ENCODE measurements around the gene TOR1B.
"Not testable (repeated sequence)": the region's sequence is repeated elsewhere in the genome, so short reads cannot be mapped to it uniquely, and the experiment has no call there.

The TOR1B gene

DNA sequence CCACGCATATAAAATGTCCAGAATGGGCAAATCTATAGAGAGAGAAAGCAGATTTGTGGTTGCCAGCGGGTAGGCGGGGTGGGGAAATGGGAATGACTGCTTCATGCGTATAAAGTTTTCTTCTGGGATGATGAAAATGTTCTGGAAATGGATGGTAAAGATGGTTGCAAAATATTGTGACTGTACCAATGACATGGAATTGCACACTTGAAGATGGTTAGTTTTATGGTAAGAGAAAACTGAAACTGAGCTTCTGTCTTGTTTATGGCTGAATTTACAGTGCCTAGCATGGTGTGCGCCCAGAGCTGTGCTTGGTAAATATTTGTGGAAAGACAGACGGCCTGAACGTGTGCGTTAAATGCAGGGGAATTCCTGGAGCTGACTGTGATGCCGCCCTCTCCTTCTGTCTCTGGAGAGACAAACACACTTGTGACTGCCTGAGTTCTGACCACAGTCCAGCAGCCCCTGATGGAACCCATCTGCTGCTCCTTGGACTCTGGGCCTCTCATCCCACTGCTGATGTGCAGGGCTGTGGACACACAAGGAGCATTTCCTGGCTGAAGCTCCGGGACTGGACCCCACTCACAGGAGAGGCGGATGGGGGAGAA is 41.6 kb upstream of the TOR1B start:
- no peak for DNase-seq (ENCODE audit: low read depth)
- H3K4me3 ChIP-seq (ENCODE audit: low read length): no peak overlapping the region
- TF ChIP-seq, protein P1, sequence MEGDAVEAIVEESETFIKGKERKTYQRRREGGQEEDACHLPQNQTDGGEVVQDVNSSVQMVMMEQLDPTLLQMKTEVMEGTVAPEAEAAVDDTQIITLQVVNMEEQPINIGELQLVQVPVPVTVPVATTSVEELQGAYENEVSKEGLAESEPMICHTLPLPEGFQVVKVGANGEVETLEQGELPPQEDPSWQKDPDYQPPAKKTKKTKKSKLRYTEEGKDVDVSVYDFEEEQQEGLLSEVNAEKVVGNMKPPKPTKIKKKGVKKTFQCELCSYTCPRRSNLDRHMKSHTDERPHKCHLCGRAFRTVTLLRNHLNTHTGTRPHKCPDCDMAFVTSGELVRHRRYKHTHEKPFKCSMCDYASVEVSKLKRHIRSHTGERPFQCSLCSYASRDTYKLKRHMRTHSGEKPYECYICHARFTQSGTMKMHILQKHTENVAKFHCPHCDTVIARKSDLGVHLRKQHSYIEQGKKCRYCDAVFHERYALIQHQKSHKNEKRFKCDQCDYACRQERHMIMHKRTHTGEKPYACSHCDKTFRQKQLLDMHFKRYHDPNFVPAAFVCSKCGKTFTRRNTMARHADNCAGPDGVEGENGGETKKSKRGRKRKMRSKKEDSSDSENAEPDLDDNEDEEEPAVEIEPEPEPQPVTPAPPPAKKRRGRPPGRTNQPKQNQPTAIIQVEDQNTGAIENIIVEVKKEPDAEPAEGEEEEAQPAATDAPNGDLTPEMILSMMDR (conservative IDR thresholded peaks at IDR 0.05; ENCODE audit: low read depth, low read length): no peak

DNA sequence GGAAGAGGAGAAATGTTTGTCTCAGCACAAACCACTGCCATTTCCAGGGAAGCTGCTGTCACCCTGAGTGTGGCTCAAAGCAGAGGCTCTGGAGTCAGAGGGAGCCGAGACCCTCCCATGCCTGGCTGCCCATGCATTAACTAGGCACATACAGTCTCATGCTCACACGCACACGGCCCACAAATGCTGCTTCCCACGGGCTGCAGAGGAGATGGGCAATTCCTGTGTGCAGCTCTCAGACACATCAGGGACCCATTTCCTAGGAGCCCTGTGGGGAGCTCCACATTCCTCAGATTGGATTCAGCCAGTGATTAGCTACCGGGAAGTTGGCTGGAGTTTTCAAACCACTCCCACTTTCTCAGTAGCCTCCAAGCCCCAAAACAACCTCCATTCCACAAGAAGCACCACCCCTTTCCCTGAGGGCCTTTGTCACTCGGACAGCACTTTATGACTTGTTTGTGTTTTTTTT is 41.0 kb upstream of the TOR1B start:
- DNase-seq (ENCODE audit: low read depth): no peak
- H3K4me3 ChIP-seq (ENCODE audit: low read length): no peak overlapping the region
- TF ChIP-seq, protein P1 (conservative IDR thresholded peaks at IDR 0.05; ENCODE audit: low read depth, low read length): no peak

DNA sequence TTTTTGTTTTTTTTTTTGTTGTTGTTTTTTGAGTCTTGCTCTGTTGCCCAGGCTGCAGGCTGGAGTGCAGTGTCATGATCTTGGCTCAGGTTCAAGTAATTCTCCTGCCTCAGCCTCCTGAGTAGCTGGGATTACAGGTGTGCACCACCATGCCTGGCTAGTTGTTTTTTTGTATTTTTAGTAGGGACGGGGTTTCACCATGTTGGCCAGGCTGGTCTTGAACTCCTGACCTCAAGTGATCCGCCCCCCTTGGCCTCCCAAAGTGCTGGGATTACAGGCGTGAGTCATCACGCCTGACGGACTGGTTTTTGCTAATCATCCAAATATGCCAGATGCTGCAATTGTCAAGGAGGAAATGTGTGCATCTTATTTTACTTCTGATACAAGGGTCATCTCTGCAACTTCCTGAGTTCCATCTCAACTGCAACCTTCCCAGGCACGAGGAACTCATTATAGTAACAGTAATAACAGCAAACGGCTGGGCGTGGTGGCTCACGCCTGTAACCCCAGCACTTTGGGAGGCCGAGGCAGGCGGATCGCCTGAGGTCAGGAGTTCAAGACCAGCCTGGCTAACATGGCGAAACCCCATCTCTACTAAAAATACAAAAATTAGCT is 40.5 kb upstream of the TOR1B start:
- not testable (repeated sequence) for DNase-seq (ENCODE audit: low read depth); H3K4me3 ChIP-seq (ENCODE audit: low read length)

DNA sequence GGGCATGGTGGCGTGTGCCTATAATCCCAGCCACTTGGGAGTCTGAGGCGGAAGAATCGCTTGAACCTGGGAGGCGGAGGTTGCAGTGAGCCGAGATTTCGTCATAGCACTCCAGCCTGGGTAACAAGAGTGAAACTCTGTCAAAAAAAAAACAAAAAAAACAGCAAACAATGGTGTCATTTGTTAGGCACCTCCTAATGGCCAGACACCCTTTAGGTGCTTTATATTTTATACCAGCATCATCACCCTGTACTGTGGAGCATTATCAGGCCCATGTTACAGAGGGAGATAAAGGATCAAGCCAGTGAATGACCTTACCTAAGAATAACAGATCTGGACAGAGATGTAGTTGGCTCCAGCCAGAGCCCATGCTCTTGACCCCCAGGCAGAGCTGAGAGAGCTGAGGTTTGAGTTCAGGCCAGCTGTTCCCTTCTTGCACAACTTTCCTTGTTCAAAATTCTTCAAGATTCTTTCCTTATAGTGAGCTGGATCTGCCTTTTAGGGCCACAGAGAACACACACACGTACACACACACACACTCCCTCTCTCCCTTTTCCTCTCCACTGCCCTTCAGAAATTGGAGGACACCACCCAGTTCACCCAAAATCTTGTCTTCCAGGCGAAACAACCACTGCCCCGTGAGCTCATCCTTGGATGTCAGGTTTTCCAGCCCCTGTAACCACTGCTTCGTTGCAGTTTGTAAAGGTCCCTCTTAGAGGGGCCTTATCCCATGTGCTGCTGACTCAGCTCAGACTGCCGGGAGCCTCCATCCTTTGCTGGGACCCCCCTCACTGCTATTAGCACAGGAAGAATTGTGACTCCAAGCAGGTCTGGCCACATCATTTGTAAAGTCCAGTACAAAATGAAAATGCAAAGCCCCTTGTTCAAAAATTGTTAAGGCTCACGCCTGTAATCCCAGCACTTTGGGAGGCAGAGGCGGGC is 39.7 kb upstream of the TOR1B start:
- TF ChIP-seq, protein P1 (conservative IDR thresholded peaks at IDR 0.05; ENCODE audit: low read depth, low read length): no peak
- no peak overlapping the region for H3K4me3 ChIP-seq (ENCODE audit: low read length)
- DNase-seq (ENCODE audit: low read depth): no peak

DNA sequence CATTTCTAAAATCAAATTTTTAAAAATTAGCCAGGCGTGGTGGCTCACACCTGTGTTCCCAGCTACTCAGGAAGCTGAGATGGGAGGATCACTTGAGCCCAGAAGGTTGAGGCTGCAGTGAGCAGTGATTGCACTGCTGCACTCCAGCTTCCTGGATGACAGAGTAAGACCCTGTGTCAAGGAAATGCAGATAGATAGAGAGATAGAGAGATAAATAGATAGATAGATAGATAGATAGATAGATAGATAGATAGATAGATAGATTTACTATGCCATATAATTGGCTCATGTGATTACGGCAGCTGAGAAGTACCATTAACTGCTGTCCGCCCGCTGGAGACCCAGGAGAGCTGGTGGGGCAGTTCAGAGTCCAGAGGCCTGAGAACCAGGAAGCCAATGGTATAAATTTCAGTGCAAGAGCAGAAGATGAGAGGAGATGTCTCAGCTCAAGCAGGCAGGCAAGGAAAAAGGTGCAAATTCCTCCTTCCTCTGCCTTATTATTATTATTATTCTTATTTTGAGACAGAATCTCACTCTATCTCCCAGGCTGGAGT is 37.1 kb upstream of the TOR1B start:
- TF ChIP-seq, protein P1 (conservative IDR thresholded peaks at IDR 0.05; ENCODE audit: low read depth, low read length): no peak
- no peak for DNase-seq (ENCODE audit: low read depth)
- no peak overlapping the region for H3K4me3 ChIP-seq (ENCODE audit: low read length)

DNA sequence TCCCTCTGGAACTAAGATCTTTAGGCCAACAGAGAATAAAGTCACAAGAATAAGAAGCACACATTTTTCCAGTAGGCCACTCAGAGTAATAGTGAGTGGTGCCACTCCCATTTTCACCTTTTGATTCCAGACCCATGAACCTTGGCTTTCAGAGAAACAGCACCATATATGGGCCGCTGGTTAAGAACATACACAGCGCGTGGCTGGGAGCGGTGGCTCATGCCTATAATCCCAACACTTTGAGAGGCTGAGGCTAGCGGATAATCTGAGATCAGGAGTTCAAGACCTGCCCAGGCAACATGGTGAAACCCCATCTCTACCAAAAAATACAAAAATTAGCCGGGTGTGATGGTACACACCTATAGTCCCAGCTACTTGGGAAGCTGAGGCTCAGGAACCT is 34.5 kb upstream of the TOR1B start:
- TF ChIP-seq, protein P1 (conservative IDR thresholded peaks at IDR 0.05; ENCODE audit: low read depth, low read length): no peak
- no peak overlapping the region for H3K4me3 ChIP-seq (ENCODE audit: low read length)
- DNase-seq (ENCODE audit: low read depth): no peak

DNA sequence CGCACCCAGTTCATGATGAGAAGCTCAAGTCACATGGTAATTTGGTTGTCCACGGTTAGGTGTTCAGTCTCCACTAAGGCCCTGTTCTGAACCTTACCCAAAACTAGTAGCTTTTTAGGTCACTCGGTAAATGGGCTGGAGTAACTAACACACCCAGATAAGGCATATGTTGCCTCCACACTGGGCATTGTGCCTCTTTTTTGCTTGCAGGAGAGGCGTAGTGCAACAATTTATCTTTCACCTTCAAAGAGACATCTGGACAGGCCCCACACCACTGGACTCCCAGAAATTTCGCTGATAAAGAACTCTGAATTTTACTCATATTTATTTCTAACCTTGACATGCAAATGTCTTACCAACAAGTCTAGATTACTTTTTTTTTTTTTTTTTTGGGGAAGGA is 33.3 kb upstream of the TOR1B start:
- no peak for DNase-seq (ENCODE audit: low read depth)
- H3K4me3 ChIP-seq (ENCODE audit: low read length): no peak overlapping the region
- TF ChIP-seq, protein P1 (conservative IDR thresholded peaks at IDR 0.05; ENCODE audit: low read depth, low read length): no peak
